H9 (cell line): Measurements from ENCODE around the gene APOBEC3G. TPM values are rescaled to one million over a fixed set of nuclear protein-coding genes. Genes with fewer than 3 reads are reported as not detected.
"Not testable (repeated sequence)": the region's sequence is repeated elsewhere in the genome, so short reads cannot be mapped to it uniquely, and the experiment has no call there.

Experiments
- DNase-seq: peaks from one replicate; pipeline ENCODE4 v3.0.0-alpha.2; 2017
- H2AFZ ChIP-seq: one replicate; pipeline ENCODE4 v1.6.1; 2013; ENCODE audit warnings: mild to moderate bottlenecking, low read length, control low read depth, moderate library complexity
- H2AK5ac ChIP-seq: 2 replicates; pipeline ENCODE4 v1.6.1; 2013; ENCODE audit warnings: low read length, control low read depth, mixed read lengths; ENCODE audit not compliant: insufficient read length
- H2BK120ac ChIP-seq: one replicate; pipeline ENCODE4 v1.6.1; 2013; ENCODE audit warnings: low read depth, mild to moderate bottlenecking, low read length, control low read depth, inconsistent platforms; ENCODE audit not compliant: poor library complexity, severe bottlenecking
- H2BK12ac ChIP-seq: 2 replicates; pipeline ENCODE4 v1.6.1; 2013; ENCODE audit warnings: low read length, control low read depth, mixed read lengths, low read depth; ENCODE audit not compliant: insufficient read length
- H2BK15ac ChIP-seq: 2 replicates; pipeline ENCODE4 v1.6.1; 2013; ENCODE audit warnings: low read depth, low read length, control low read depth
- H2BK20ac ChIP-seq: one replicate; pipeline ENCODE4 v1.6.1; 2013; ENCODE audit warnings: low read depth, mild to moderate bottlenecking, low read length, control low read depth, inconsistent platforms; ENCODE audit not compliant: poor library complexity, severe bottlenecking
- H2BK5ac ChIP-seq: 2 replicates; pipeline ENCODE4 v1.6.1; 2013; ENCODE audit warnings: low read length, control low read depth, mixed read lengths; ENCODE audit not compliant: insufficient read length
- H3K14ac ChIP-seq: 2 replicates; pipeline ENCODE4 v1.6.1; 2013; ENCODE audit warnings: low read length, control low read depth; ENCODE audit not compliant: insufficient read depth
- H3K18ac ChIP-seq: 2 replicates; pipeline ENCODE4 v1.6.1; 2013; ENCODE audit warnings: low read depth, mild to moderate bottlenecking, mixed read lengths, low read length, control low read depth; ENCODE audit not compliant: insufficient read length
- H3K23ac ChIP-seq: 2 replicates; pipeline ENCODE4 v1.6.1; 2013; ENCODE audit warnings: low read length, control low read depth, mixed read lengths, low read depth; ENCODE audit not compliant: insufficient read length
- H3K23me2 ChIP-seq: 2 replicates; pipeline ENCODE4 v1.6.1; 2013; ENCODE audit warnings: low read depth, mild to moderate bottlenecking, mixed read lengths, low read length, control low read depth; ENCODE audit not compliant: insufficient read length, poor library complexity, severe bottlenecking
- H3K27ac ChIP-seq: 2 replicates; pipeline ENCODE4 v1.5.1; 2013; ENCODE audit warnings: low read length, control low read depth, mixed read lengths, low read depth; ENCODE audit not compliant: insufficient read length
- H3K27me3 ChIP-seq: 2 replicates; pipeline ENCODE4 v1.6.1; 2013; ENCODE audit warnings: low read length, control low read depth, inconsistent platforms; ENCODE audit not compliant: insufficient read depth
- H3K4ac ChIP-seq: 2 replicates; pipeline ENCODE4 v1.6.1; 2013; ENCODE audit warnings: low read depth, mild to moderate bottlenecking, control low read depth, inconsistent platforms, low read length, moderate library complexity
- H3K4me1 ChIP-seq: 2 replicates; pipeline ENCODE4 v1.6.1; 2013; ENCODE audit warnings: low read length, control low read depth, inconsistent platforms; ENCODE audit not compliant: insufficient read depth
- H3K4me2 ChIP-seq: 2 replicates; pipeline ENCODE4 v1.6.1; 2013; ENCODE audit warnings: low read length, control low read depth, mixed read lengths; ENCODE audit not compliant: insufficient read length, insufficient read depth
- H3K56ac ChIP-seq: 2 replicates; pipeline ENCODE4 v1.6.1; 2013; ENCODE audit warnings: low read depth, mild to moderate bottlenecking, mixed read lengths, low read length, control low read depth; ENCODE audit not compliant: insufficient read length
- H3K79me1 ChIP-seq: 2 replicates; pipeline ENCODE4 v1.6.1; 2013; ENCODE audit warnings: low read depth, mild to moderate bottlenecking, moderate library complexity, low read length, control low read depth, inconsistent platforms; ENCODE audit not compliant: insufficient read depth, poor library complexity, severe bottlenecking
- H3K79me2 ChIP-seq: 2 replicates; pipeline ENCODE4 v1.6.1; 2013; ENCODE audit warnings: low read length, control low read depth, inconsistent platforms; ENCODE audit not compliant: insufficient read depth
- H3K9ac ChIP-seq: 2 replicates; pipeline ENCODE4 v1.6.1; 2013; ENCODE audit warnings: low read length, control low read depth, mixed read lengths; ENCODE audit not compliant: insufficient read length; ENCODE audit errors: extremely low read depth
- H3K9me3 ChIP-seq: one replicate; pipeline ENCODE4 v1.6.1; 2013; ENCODE audit warnings: low read depth, low read length, inconsistent platforms; ENCODE audit not compliant: control insufficient read depth
- H3T11ph ChIP-seq: one replicate; pipeline ENCODE4 v1.6.1; 2013; ENCODE audit warnings: mild to moderate bottlenecking, low read length, control low read depth, inconsistent platforms
- H4K20me1 ChIP-seq: one replicate; pipeline ENCODE4 v1.6.1; 2013; ENCODE audit not compliant: control insufficient read depth, insufficient read length, insufficient read depth
- H4K5ac ChIP-seq: 2 replicates; pipeline ENCODE4 v1.6.1; 2013; ENCODE audit warnings: low read depth, mild to moderate bottlenecking, mixed read lengths, low read length, control low read depth; ENCODE audit not compliant: insufficient read length
- H4K8ac ChIP-seq: replicated peaks from 2 replicates; pipeline ENCODE4 v1.6.1; 2013; ENCODE audit warnings: low read length, control low read depth, mixed read lengths, low read depth; ENCODE audit not compliant: insufficient read length
- H4K91ac ChIP-seq: 2 replicates; pipeline ENCODE4 v1.6.1; 2013; ENCODE audit warnings: low read depth, mild to moderate bottlenecking, moderate library complexity, mixed read lengths, low read length, control low read depth; ENCODE audit not compliant: insufficient read length
- H3K27ac Mint-ChIP-seq, 3 experiments: 2 replicates in 2 of 3; 3 replicates in 1 of 3; pipeline ENCODE4 v1.8.0; 2020 to 2021; ENCODE audit warnings: mixed read lengths in 3 of 3, mild to moderate bottlenecking in 1 of 3, moderate library complexity in 1 of 3
- H3K27me3 Mint-ChIP-seq: 2 replicates; pipeline ENCODE4 v1.8.0; 2021; ENCODE audit warnings: low read depth, mild to moderate bottlenecking, moderate library complexity, mixed read lengths
- H3K36me3 Mint-ChIP-seq, 3 experiments: 2 replicates in 2 of 3; 3 replicates in 1 of 3; pipeline ENCODE4 v1.8.0; 2020 to 2021; ENCODE audit warnings: low read depth in 3 of 3, mixed read lengths in 3 of 3; ENCODE audit not compliant: insufficient read depth in 1 of 3
- H3K4me1 Mint-ChIP-seq, 2 experiments: 2 replicates each; pipeline ENCODE4 v1.8.0; 2020; ENCODE audit warnings: mixed read lengths in 2 of 2
- H3K4me3 Mint-ChIP-seq, 2 experiments: 2 replicates in 1 of 2; 3 replicates in 1 of 2; pipeline ENCODE4 v1.8.0; 2020 to 2021; ENCODE audit warnings: mild to moderate bottlenecking in 2 of 2, mixed read lengths in 2 of 2, moderate library complexity in 1 of 2
- H3K9me3 Mint-ChIP-seq, 2 experiments: 2 replicates in 1 of 2; 3 replicates in 1 of 2; pipeline ENCODE4 v1.8.0; 2020; ENCODE audit warnings: mild to moderate bottlenecking in 2 of 2, mixed read lengths in 2 of 2, moderate library complexity in 1 of 2
- WGBS: extraction: QIAGEN DNeasy Blood & Tissue Kit; methylation state at CpG from one replicate; pipeline ENCODE4 v1.1.7; 2013; ENCODE audit warnings: missing lambda C conversion rate, low lambda C conversion rate, mixed read lengths; ENCODE audit not compliant: insufficient read length; ENCODE audit errors: extremely low coverage; 5-methylcytosine and 5-hydroxymethylcytosine counted together
- total RNA-seq: library from RNA; stranded (reverse); gene quantifications from 2 replicates; pipeline ENCODE4 v1.2.1, GENCODE V29; 2021
- TF ChIP-seq, protein P1 (sequence below): fragments of 200-600 bp; sonication (generic); conservative IDR thresholded peaks from 3 replicates; pipeline ENCODE4 v1.8.0; 2021; ENCODE audit warnings: antibody characterized with exemption, mild to moderate bottlenecking

Gene APOBEC3G
- total RNA-seq, 1 experiment from 2014 or later, result 2.4 TPM

DNA sequence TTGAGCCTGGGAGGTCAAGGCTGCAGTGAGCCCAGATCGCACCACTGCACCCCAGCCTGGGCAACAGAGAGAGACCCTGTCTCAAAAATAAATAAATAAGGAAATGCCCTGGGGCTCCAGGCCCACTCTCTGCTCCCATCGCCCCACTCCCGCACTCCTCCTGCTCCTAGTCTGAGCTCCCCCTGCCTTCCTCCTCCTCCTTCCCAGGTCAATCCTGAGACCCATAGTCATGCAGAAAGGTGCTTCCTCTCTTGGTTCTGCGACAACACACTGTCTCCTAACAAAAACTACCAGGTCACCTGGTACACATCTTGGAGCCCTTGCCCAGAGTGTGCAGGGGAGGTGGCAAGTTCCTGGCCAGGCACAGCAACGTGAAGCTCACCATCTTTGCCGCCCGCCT is 6.9 kb upstream of the APOBEC3G start:
- Histone ChIP-seq H2BK20ac (no peak overlapping the region), H2BK5ac (no peak overlapping the region), H3K18ac (peak overlapping the region; percentile 50), H3K27me3 (no peaks in the 10 kb centered on the region), H4K91ac (no peak overlapping the region), H2BK15ac (no peak overlapping the region), H2BK120ac (no peak overlapping the region), H2AK5ac (no peak overlapping the region), H3K9me3 (no peaks in the 10 kb centered on the region), H3K9ac (no peak overlapping the region), H4K5ac (no peak overlapping the region), H3K56ac (no peak overlapping the region), H4K8ac (no peak overlapping the region), H3K4me1 (no peaks in the 10 kb centered on the region; the same call in 1 of the 2 replicates), H3K23me2 (peaks cover 3% of the 10 kb centered on the region), H3K4me2 (no peak overlapping the region), H2AFZ (no peak overlapping the region), H3T11ph (no peak overlapping the region), H3K14ac (no peak overlapping the region), H3K79me2 (no peaks in the 10 kb centered on the region), H4K20me1 (no peaks in the 10 kb centered on the region), H2BK12ac (no peak overlapping the region), H3K79me1 (no peaks in the 10 kb centered on the region), H3K4ac (no peak overlapping the region), H3K23ac (no peak overlapping the region), H3K27ac (no peak overlapping the region)
- Mint-ChIP-seq H3K27me3 (peaks cover 3% of the 10 kb centered on the region), H3K36me3 (no peaks in the 10 kb centered on the region), H3K9me3 (no peaks in the 10 kb centered on the region; a peak in 1 of 5 replicates), H3K27ac (peak overlapping the region in 1 of 3 experiments; percentile 37; a peak in 1 of 7 replicates), H3K4me3 (no peak overlapping the region), H3K4me1 (peaks cover 22 to 30% of the 10 kb centered on the region in 2 experiments)
- TF ChIP-seq, protein P1, sequence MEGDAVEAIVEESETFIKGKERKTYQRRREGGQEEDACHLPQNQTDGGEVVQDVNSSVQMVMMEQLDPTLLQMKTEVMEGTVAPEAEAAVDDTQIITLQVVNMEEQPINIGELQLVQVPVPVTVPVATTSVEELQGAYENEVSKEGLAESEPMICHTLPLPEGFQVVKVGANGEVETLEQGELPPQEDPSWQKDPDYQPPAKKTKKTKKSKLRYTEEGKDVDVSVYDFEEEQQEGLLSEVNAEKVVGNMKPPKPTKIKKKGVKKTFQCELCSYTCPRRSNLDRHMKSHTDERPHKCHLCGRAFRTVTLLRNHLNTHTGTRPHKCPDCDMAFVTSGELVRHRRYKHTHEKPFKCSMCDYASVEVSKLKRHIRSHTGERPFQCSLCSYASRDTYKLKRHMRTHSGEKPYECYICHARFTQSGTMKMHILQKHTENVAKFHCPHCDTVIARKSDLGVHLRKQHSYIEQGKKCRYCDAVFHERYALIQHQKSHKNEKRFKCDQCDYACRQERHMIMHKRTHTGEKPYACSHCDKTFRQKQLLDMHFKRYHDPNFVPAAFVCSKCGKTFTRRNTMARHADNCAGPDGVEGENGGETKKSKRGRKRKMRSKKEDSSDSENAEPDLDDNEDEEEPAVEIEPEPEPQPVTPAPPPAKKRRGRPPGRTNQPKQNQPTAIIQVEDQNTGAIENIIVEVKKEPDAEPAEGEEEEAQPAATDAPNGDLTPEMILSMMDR, result no peak
- no CpG with 5 or more reads among the region's 7 CpGs for WGBS
- DNase-seq, result no peak

DNA sequence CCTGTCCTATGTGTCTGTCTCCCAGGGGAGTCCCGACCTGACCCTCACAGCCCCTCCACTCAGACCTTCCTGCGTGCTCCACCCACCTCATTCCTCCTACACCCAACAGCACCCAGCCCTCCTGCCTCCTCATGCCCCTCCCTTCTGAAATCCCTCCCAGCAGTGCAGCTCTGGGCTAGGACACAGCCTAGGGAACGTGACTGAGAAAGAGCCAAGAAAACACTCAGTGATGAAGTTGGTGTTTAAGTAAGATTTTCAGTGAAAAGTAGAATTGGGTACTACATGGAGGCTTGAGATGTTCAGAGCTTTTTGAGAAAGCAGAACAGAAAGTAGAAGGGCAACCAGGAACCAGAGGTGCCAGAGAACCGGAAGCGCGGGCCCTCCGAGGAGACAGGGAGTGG is 4.5 kb upstream of the APOBEC3G start:
- H3K27me3 Mint-ChIP-seq, H3T11ph ChIP-seq, H2BK120ac ChIP-seq, H3K79me2 ChIP-seq, H4K20me1 ChIP-seq, H3K14ac ChIP-seq, H2AFZ ChIP-seq, H2BK5ac ChIP-seq, H2BK15ac ChIP-seq, H3K23me2 ChIP-seq, H2AK5ac ChIP-seq, H3K4me1 ChIP-seq, H4K91ac ChIP-seq, H3K36me3 Mint-ChIP-seq, H3K27ac ChIP-seq, H3K18ac ChIP-seq, H3K27ac Mint-ChIP-seq, H4K8ac ChIP-seq, H3K9me3 ChIP-seq, H4K5ac ChIP-seq, H3K4me2 ChIP-seq, H3K56ac ChIP-seq, H3K4ac ChIP-seq, H3K9ac ChIP-seq, H3K23ac ChIP-seq, H3K9me3 Mint-ChIP-seq, H3K4me3 Mint-ChIP-seq, H2BK20ac ChIP-seq, H3K27me3 ChIP-seq, H3K79me1 ChIP-seq, H2BK12ac ChIP-seq, DNase-seq: not testable (repeated sequence)
- no CpG with 5 or more reads among the region's 7 CpGs for WGBS
- peaks cover 31 to 42% of the 10 kb centered on the region in 2 experiments for H3K4me1 Mint-ChIP-seq
